B cell (primary cell): Measurements from ENCODE around the gene CD200. TPM values are rescaled to one million over a fixed set of nuclear protein-coding genes. Genes with fewer than 3 reads are reported as not detected.

Source experiments
- ATAC-seq: fragments of 200-7000 bp; cut with Tn5 transposase; one replicate; pipeline ENCODE4 v1.10.0; 2021; ENCODE audit warnings: low read depth, mild to moderate bottlenecking, moderate number of reproducible peaks, moderate library complexity
- CTCF ChIA-PET: fragments of 350-600 bp; sonication (Branson Sonifier 250); formaldehyde crosslinking; loops from one replicate; lab custom pipeline; 2021; ENCODE audit warnings: antibody characterized with exemption, inconsistent platforms; lab: Charles Lee
- POLR2A ChIA-PET: fragments of 350-600 bp; sonication (Branson Sonifier 250); formaldehyde crosslinking; loops from one replicate; lab custom pipeline; 2021; ENCODE audit warnings: antibody characterized with exemption; lab: Charles Lee
- DNase-seq: peaks from one replicate; pipeline ENCODE4 v3.0.0; 2013
- H2AFZ ChIP-seq: 2 replicates; pipeline ENCODE4 v1.6.1; 2012; ENCODE audit warnings: mild to moderate bottlenecking, low read depth, low read length; ENCODE audit not compliant: insufficient read depth, poor library complexity, severe bottlenecking
- H3K27ac ChIP-seq, 2 donors: 1 replicate in 1 of 2; 2 replicates in 1 of 2; pipeline ENCODE4 v1.5.1; 2012 to 2013; ENCODE audit warnings: low read length in 2 of 2, mild to moderate bottlenecking in 2 of 2, moderate library complexity in 1 of 2
- H3K27me3 ChIP-seq, 4 experiments: fragments of 200-600 bp in 1 of 4; sonication (generic) in 1 of 4; replicated peaks in 1 of 4; 1 replicate in 2 of 4; 2 replicates in 2 of 4; pipeline versions ENCODE4 v1.6.1 to v1.7.0; 2013 to 2016; ENCODE audit warnings: low read length in 3 of 4, mild to moderate bottlenecking in 2 of 4, mixed read lengths in 1 of 4, moderate library complexity in 1 of 4; ENCODE audit not compliant: insufficient read depth in 4 of 4, control insufficient read depth in 3 of 4; ENCODE audit errors: control extremely low read depth in 1 of 4
- H3K36me3 ChIP-seq, 2 experiments: replicated peaks in 1 of 2; 1 replicate in 1 of 2; 2 replicates in 1 of 2; pipeline versions ENCODE4 v1.6.1 to v1.7.1; 2013; ENCODE audit warnings: low read length in 1 of 2; ENCODE audit not compliant: insufficient read depth in 2 of 2, control insufficient read depth in 1 of 2; ENCODE audit errors: control extremely low read depth in 1 of 2, extremely low read depth in 1 of 2
- H3K4me1 ChIP-seq, 2 donors: fragments of 200-600 bp in 1 of 2; sonication (generic) in 1 of 2; 1 replicate in 1 of 2; 2 replicates in 1 of 2; pipeline versions ENCODE4 v1.5.1 to v1.6.1; 2013 to 2017; ENCODE audit warnings: low read length in 2 of 2; ENCODE audit not compliant: control insufficient read depth in 2 of 2, insufficient read depth in 2 of 2
- H3K4me2 ChIP-seq: replicated peaks from 2 replicates; pipeline ENCODE3; 2012; ENCODE audit warnings: mild to moderate bottlenecking, low read depth, low read length; ENCODE audit not compliant: poor library complexity, severe bottlenecking
- H3K4me3 ChIP-seq, 5 experiments: fragments of 200-600 bp in 1 of 5; sonication (generic) in 1 of 5; 1 replicate in 3 of 5; 2 replicates in 2 of 5; pipeline versions ENCODE4 v1.5.1 to v1.7.0; 2011 to 2016; ENCODE audit warnings: low read length in 4 of 5, mild to moderate bottlenecking in 4 of 5, low read depth in 2 of 5, control low read depth in 1 of 5, moderate library complexity in 1 of 5; ENCODE audit not compliant: insufficient read depth in 1 of 5; ENCODE audit errors: control extremely low read depth in 1 of 5, extremely low read depth in 1 of 5
- H3K79me2 ChIP-seq: fragments of 200-600 bp; sonication (generic); one replicate; pipeline ENCODE4 v1.6.0; 2016; ENCODE audit warnings: low read length; ENCODE audit not compliant: control insufficient read depth, insufficient read depth
- H3K9ac ChIP-seq: fragments of 200-600 bp; sonication (generic); 2 replicates; pipeline ENCODE4 v1.6.1; 2017; ENCODE audit warnings: mild to moderate bottlenecking, low read length, moderate library complexity
- H3K9me3 ChIP-seq, 3 donors: one replicate each; pipeline versions ENCODE4 v1.6.1 to v1.7.1; 2013; ENCODE audit warnings: low read length in 2 of 3; ENCODE audit not compliant: control insufficient read depth in 2 of 3, insufficient read depth in 1 of 3; ENCODE audit errors: control extremely low read depth in 1 of 3
- H4K20me1 ChIP-seq: 2 replicates; pipeline ENCODE4 v1.6.0; 2012; ENCODE audit warnings: mild to moderate bottlenecking, low read length; ENCODE audit not compliant: insufficient read depth, control insufficient read depth, poor library complexity, severe bottlenecking
- H3K27ac Mint-ChIP-seq: one replicate; pipeline ENCODE4 v1.8.0; 2021; ENCODE audit warnings: mixed read lengths
- H3K27me3 Mint-ChIP-seq: one replicate; pipeline ENCODE4 v1.8.0; 2021; ENCODE audit warnings: mixed read lengths
- H3K4me1 Mint-ChIP-seq: one replicate; pipeline ENCODE4 v1.8.0; 2021; ENCODE audit warnings: mixed read lengths
- H3K4me3 Mint-ChIP-seq: one replicate; pipeline ENCODE4 v1.8.0; 2021; ENCODE audit warnings: mixed read lengths
- H3K9me3 Mint-ChIP-seq: one replicate; pipeline ENCODE4 v1.8.0; 2022; ENCODE audit warnings: mixed read lengths; ENCODE audit not compliant: insufficient read depth
- EZH2 ChIP-seq: IDR thresholded peaks from 2 replicates; pipeline ENCODE4 v1.6.1; 2012; ENCODE audit warnings: borderline replicate concordance, low read depth, mild to moderate bottlenecking, moderate library complexity, low read length; ENCODE audit not compliant: insufficient read depth, poor library complexity, severe bottlenecking
- WGBS: methylation state at CpG from one replicate; pipeline ENCODE4 v1.1.5; 2013; ENCODE audit warnings: missing lambda C conversion rate; ENCODE audit not compliant: insufficient coverage; 5-methylcytosine and 5-hydroxymethylcytosine counted together
- intact Hi-C: fragments of 100-400 bp; cut with micrococcal nuclease; formaldehyde crosslinking; loops from one replicate; pipeline ENCODE4 v1.10.0; 2022
- polyA plus RNA-seq: library from polyadenylated mRNA; depleted of rRNA; stranded (reverse); fragments of >200 nt; gene quantifications from 2 replicates; pipeline ENCODE4 v1.2.3, GENCODE V29; 2012
- total RNA-seq, 2 donors: library from RNA; stranded (reverse); fragments of 120-200 nt in 1 of 2; gene quantifications; 1 replicate in 1 of 2; 2 replicates in 1 of 2; pipeline versions ENCODE4 v1.2.3 to v1.2.4, GENCODE V29; 2013 to 2022
- TF ChIP-seq, protein P1 (sequence below): fragments of 200-600 bp; IDR thresholded peaks from one replicate; pipeline ENCODE4 v1.8.0; 2022; ENCODE audit warnings: antibody characterized with exemption, mild to moderate bottlenecking

The CD200 gene
- total and polyA plus RNA-seq, 2 donors (not counting 1 experiment from before 2014, with no cell fraction given): 35.0 to 49.9 TPM

- Histone ChIP-seq H2AFZ (peak overlapping the region; percentile 89), H3K4me2 (peak overlapping the region; percentile 79), H3K79me2 (no peaks in the 10 kb centered on the region), H3K27me3 (no peaks in the 10 kb centered on the region), H3K4me1 (peaks cover 22% of the 10 kb centered on the region in 2 donors), H4K20me1 (no peaks in the 10 kb centered on the region), H3K4me3 (peak overlapping the region; percentile 44 to 83 (median 68)), H3K9me3 (peaks cover 0 to 5% (median 1%) of the 10 kb centered on the region in 3 donors), H3K9ac (peak overlapping the region; percentile 64), H3K27ac (peak overlapping the region; percentile 60 to 71), H3K36me3 (no peaks in the 10 kb centered on the region)
- Mint-ChIP-seq H3K4me1 (peaks cover 1% of the 10 kb centered on the region), H3K27ac (no peak overlapping the region), H3K27me3 (no peaks in the 10 kb centered on the region), H3K9me3 (no peaks in the 10 kb centered on the region), H3K4me3 (no peak overlapping the region)
- ATAC-seq (peak; percentile 86), DNase-seq (peak; percentile 77)
- ChIA-PET CTCF (interaction anchor here (0.6 to 3.4 kb wide), 20 partner anchors 10 to 984 kb away, joined by 3 to 40 read pairs (median 4); partner anchors contain the start of genes BTLA, CD200 and SLC9C1), POLR2A (interaction anchor here (1.0 to 2.2 kb wide), 3 partner anchors 175 to 258 kb away, joined by 3 to 8 read pairs (median 4); partner anchors contain the start of genes ATG3 and SLC35A5)
- 7% methylated on average over 9 of the region's 11 CpGs for WGBS
- TF ChIP-seq, protein P1, sequence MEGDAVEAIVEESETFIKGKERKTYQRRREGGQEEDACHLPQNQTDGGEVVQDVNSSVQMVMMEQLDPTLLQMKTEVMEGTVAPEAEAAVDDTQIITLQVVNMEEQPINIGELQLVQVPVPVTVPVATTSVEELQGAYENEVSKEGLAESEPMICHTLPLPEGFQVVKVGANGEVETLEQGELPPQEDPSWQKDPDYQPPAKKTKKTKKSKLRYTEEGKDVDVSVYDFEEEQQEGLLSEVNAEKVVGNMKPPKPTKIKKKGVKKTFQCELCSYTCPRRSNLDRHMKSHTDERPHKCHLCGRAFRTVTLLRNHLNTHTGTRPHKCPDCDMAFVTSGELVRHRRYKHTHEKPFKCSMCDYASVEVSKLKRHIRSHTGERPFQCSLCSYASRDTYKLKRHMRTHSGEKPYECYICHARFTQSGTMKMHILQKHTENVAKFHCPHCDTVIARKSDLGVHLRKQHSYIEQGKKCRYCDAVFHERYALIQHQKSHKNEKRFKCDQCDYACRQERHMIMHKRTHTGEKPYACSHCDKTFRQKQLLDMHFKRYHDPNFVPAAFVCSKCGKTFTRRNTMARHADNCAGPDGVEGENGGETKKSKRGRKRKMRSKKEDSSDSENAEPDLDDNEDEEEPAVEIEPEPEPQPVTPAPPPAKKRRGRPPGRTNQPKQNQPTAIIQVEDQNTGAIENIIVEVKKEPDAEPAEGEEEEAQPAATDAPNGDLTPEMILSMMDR: no peak
- intact Hi-C loops: loop anchor here (10.0 kb wide), 1 partner anchor 431 kb away; no protein-coding TSS in a partner anchor
Observed at GRCh38 chr3:112303764-112304325, 29.1 kb upstream of the CD200 start.

GRCh38 chr3:112304611-112305010 is 28.3 kb upstream of the CD200 start:
- peak overlapping the region; percentile 79 for H3K4me2 ChIP-seq
- Mint-ChIP-seq H3K9me3 (no peaks in the 10 kb centered on the region), H3K27me3 (no peaks in the 10 kb centered on the region), H3K27ac (no peak overlapping the region), H3K4me3 (no peak overlapping the region), H3K4me1 (no peaks in the 10 kb centered on the region)
- H2AFZ ChIP-seq: peak overlapping the region; percentile 89
- peak overlapping the region; percentile 64 for H3K9ac ChIP-seq
- no peaks in the 10 kb centered on the region for H4K20me1 ChIP-seq
- ChIA-PET CTCF (interaction anchor here (0.9 to 3.4 kb wide), 17 partner anchors 9 to 983 kb away, joined by 3 to 40 read pairs (median 4); partner anchors contain the start of genes BTLA, CD200 and SLC9C1), POLR2A (interaction anchor here (1.0 to 2.2 kb wide), 3 partner anchors 175 to 257 kb away, joined by 3 to 8 read pairs (median 4); partner anchors contain the start of genes ATG3 and SLC35A5)
- H3K36me3 ChIP-seq: no peaks in the 10 kb centered on the region
- intact Hi-C loops: loop anchor here (10.0 kb wide), 1 partner anchor 430 kb away; no protein-coding TSS in a partner anchor
- H3K79me2 ChIP-seq: no peaks in the 10 kb centered on the region
- H3K4me3 ChIP-seq: peak overlapping the region in 1 of 5 experiments; percentile 83
- ATAC-seq (no peak), DNase-seq (no peak)
- peaks cover 21% of the 10 kb centered on the region in 2 donors for H3K4me1 ChIP-seq
- no peak for TF ChIP-seq EZH2
- TF ChIP-seq, protein P1: peak; percentile 13
- H3K9me3 ChIP-seq: peaks cover 0 to 5% (median 1%) of the 10 kb centered on the region in 3 donors
- peak overlapping the region in 1 of 2 donors; percentile 71 for H3K27ac ChIP-seq
- no peaks in the 10 kb centered on the region for H3K27me3 ChIP-seq
- 83% methylated on average over 1 of the region's 2 CpGs for WGBS
